Endothelial cell of umbilical vein (primary cell): ENCODE data around the gene WIZ.

Experiments used
- CTCF ChIP-seq, 2 donors: IDR thresholded peaks; 1 replicate in 1 of 2; 2 replicates in 1 of 2; pipeline ENCODE4 v1.5.1; 2011; ENCODE audit warnings: low read length in 2 of 2, mild to moderate bottlenecking in 2 of 2, moderate library complexity in 2 of 2, control low read depth in 1 of 2, inconsistent platforms in 1 of 2, low read depth in 1 of 2; ENCODE audit not compliant: insufficient read depth in 1 of 2; ENCODE audit errors: extremely low read depth in 1 of 2
- POLR2A ChIP-seq: IDR thresholded peaks from 2 replicates; pipeline ENCODE4 v1.6.1; 2012; ENCODE audit warnings: low read depth, mild to moderate bottlenecking, control low read depth, low read length
- POLR2AphosphoS5 ChIP-seq: IDR thresholded peaks from 2 replicates; pipeline ENCODE4 v1.6.1; 2012; ENCODE audit warnings: low read depth, mild to moderate bottlenecking, control low read depth, low read length, moderate library complexity; ENCODE audit not compliant: insufficient read depth

- TF ChIP-seq POLR2A, result no peak
- TF ChIP-seq CTCF (IDR thresholded peaks at IDR 0.05; ENCODE audit: extremely low read depth in 1 of 2, insufficient read depth in 1 of 2, low read depth in 1 of 2, low read length in 2 of 2), result no peak
- no peak for TF ChIP-seq POLR2AphosphoS5
Measured at GRCh38 chr19:15475169-15475568, 25.4 kb upstream of the WIZ start.
